ENCODE data around the gene OOSP2. TPM values are rescaled to one million over a fixed set of nuclear protein-coding genes. Genes with fewer than 3 reads are reported as not detected.

OOSP2 gene
- total and polyA plus RNA-seq, 2 donors (not counting 1 experiment from before 2014, with no cell fraction given): not detected

DNA sequence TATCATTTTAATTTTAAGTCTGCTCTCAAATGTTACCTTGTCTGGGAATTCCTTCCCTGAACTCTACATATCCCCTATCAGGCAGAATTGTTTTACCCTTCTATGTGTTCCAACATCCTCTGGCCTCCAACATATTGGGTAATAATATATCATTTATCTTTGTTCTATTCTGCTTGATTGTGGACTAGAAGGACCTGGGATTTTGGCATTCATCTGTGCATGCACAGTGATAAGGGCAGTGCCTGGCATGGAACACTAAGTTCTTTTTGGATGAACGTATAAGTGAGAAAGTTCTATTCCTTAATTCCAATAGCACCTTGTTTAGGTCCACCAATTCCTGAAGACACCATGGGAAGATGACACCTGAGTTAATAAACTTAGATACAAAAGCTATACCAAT is 47.0 kb downstream of the OOSP2 start:
- H3K36me3 ChIP-seq (ENCODE audit: control insufficient read depth, insufficient read depth, low read length): no peaks in the 10 kb centered on the region
- no peaks in the 10 kb centered on the region for H4K20me1 ChIP-seq (ENCODE audit: control insufficient read depth, extremely low read depth, insufficient read depth, low read length)
- H3K27me3 ChIP-seq (ENCODE audit: control insufficient read depth, insufficient read depth, low read length): no peaks in the 10 kb centered on the region
- no peak overlapping the region for H2AFZ ChIP-seq (ENCODE audit: low read length)
- H3K9me3 ChIP-seq (ENCODE audit: control insufficient read depth, insufficient read depth, low read depth, low read length): no peaks in the 10 kb centered on the region
- no peak for DNase-seq (ENCODE audit: low read depth in 2 of 2)
- TF ChIP-seq, protein P1, sequence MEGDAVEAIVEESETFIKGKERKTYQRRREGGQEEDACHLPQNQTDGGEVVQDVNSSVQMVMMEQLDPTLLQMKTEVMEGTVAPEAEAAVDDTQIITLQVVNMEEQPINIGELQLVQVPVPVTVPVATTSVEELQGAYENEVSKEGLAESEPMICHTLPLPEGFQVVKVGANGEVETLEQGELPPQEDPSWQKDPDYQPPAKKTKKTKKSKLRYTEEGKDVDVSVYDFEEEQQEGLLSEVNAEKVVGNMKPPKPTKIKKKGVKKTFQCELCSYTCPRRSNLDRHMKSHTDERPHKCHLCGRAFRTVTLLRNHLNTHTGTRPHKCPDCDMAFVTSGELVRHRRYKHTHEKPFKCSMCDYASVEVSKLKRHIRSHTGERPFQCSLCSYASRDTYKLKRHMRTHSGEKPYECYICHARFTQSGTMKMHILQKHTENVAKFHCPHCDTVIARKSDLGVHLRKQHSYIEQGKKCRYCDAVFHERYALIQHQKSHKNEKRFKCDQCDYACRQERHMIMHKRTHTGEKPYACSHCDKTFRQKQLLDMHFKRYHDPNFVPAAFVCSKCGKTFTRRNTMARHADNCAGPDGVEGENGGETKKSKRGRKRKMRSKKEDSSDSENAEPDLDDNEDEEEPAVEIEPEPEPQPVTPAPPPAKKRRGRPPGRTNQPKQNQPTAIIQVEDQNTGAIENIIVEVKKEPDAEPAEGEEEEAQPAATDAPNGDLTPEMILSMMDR (conservative IDR thresholded peaks at IDR 0.05 in 1 of 2, IDR thresholded peaks at IDR 0.05 in 1 of 2; ENCODE audit: low read depth in 1 of 2, low read length in 2 of 2): no peak
- TF ChIP-seq EZH2 (IDR thresholded peaks at IDR 0.05; ENCODE audit: low read length, missing control alignments): no peak
- H3K4me2 ChIP-seq (ENCODE audit: extremely low read depth, insufficient read depth, low read length): no peak overlapping the region
- H3K9ac ChIP-seq (ENCODE audit: insufficient read depth, low read length): no peak overlapping the region
- no peaks in the 10 kb centered on the region for H3K4me1 ChIP-seq (ENCODE audit: control insufficient read depth, extremely low read depth, insufficient read depth, low read length)
- no peak overlapping the region for H3K4me3 ChIP-seq (replicated peaks in 1 of 4; ENCODE audit: control extremely low read depth in 1 of 4, insufficient read depth in 1 of 4, low read depth in 3 of 4, low read length in 4 of 4)
- no peak overlapping the region for H3K27ac ChIP-seq (ENCODE audit: insufficient read depth, low read length)
- no peaks in the 10 kb centered on the region for H3K79me2 ChIP-seq (ENCODE audit: control insufficient read depth, insufficient read depth, low read length)

DNA sequence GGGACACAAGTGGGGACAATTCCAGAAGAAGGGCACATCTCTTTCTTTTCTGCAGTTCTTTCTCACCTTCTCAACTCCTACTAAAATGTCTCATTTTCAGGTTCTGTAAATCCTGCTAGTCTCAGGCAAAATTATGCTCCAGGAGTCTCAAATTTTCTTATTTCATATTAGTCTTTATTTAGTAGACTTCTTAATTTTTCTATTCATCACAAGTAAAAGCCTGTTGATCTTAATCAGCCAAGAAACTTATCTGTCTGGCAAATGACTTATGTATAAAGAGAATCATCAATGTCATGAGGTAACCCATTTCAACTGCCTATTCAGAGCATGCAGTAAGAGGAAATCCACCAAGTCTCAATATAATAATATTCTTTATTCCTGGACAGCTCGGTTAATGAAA is 48.2 kb downstream of the OOSP2 start, which contains the start of gene MS4A2:
Gene MS4A2, plus strand, starts transcription at position 301 of the 400 bp plus-strand sequence. CDS start 102 bp downstream, outside the sequence.
- Histone ChIP-seq H3K4me2 (ENCODE audit: extremely low read depth, insufficient read depth, low read length) (no peak within 1 kb of the TSS), H3K27me3 (ENCODE audit: control insufficient read depth, insufficient read depth, low read length) (no peaks in the 10 kb centered on the region), H3K79me2 (ENCODE audit: control insufficient read depth, insufficient read depth, low read length) (no peaks in the 10 kb centered on the region), H3K36me3 (ENCODE audit: control insufficient read depth, insufficient read depth, low read length) (no peaks in the 10 kb centered on the region), H4K20me1 (ENCODE audit: control insufficient read depth, extremely low read depth, insufficient read depth, low read length) (no peaks in the 10 kb centered on the region), H3K27ac (ENCODE audit: insufficient read depth, low read length) (no peak within 1 kb of the TSS), H3K4me1 (ENCODE audit: control insufficient read depth, extremely low read depth, insufficient read depth, low read length) (no peaks in the 10 kb centered on the region), H2AFZ (ENCODE audit: low read length) (no peak within 1 kb of the TSS), H3K9me3 (ENCODE audit: control insufficient read depth, insufficient read depth, low read depth, low read length) (no peaks in the 10 kb centered on the region), H3K4me3 (replicated peaks in 1 of 4; ENCODE audit: control extremely low read depth in 1 of 4, insufficient read depth in 1 of 4, low read depth in 3 of 4, low read length in 4 of 4) (no peak within 1 kb of the TSS), H3K9ac (ENCODE audit: insufficient read depth, low read length) (no peak within 1 kb of the TSS)
- DNase-seq (ENCODE audit: low read depth in 2 of 2): no peak
- TF ChIP-seq, protein P1 (conservative IDR thresholded peaks at IDR 0.05 in 1 of 2, IDR thresholded peaks at IDR 0.05 in 1 of 2; ENCODE audit: low read depth in 1 of 2, low read length in 2 of 2): no peak
- TF ChIP-seq EZH2 (IDR thresholded peaks at IDR 0.05; ENCODE audit: low read length, missing control alignments): no peak

DNA sequence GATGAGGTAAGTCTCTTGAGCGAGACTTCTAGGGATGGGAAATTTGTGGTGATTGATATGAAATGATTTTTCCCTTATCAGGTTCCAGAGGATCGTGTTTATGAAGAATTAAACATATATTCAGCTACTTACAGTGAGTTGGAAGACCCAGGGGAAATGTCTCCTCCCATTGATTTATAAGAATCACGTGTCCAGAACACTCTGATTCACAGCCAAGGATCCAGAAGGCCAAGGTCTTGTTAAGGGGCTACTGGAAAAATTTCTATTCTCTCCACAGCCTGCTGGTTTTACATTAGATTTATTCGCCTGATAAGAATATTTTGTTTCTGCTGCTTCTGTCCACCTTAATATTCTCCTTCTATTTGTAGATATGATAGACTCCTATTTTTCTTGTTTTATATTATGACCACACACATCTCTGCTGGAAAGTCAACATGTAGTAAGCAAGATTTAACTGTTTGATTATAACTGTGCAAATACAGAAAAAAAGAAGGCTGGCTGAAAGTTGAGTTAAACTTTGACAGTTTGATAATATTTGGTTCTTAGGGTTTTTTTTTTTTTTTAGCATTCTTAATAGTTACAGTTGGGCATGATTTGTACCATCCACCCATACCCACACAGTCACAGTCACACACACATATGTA is 55.4 kb downstream of the OOSP2 start:
- no peak overlapping the region for H2AFZ ChIP-seq (ENCODE audit: low read length)
- no peak overlapping the region for H3K27ac ChIP-seq (ENCODE audit: insufficient read depth, low read length)
- H4K20me1 ChIP-seq (ENCODE audit: control insufficient read depth, extremely low read depth, insufficient read depth, low read length): no peaks in the 10 kb centered on the region
- H3K79me2 ChIP-seq (ENCODE audit: control insufficient read depth, insufficient read depth, low read length): no peaks in the 10 kb centered on the region
- H3K9me3 ChIP-seq (ENCODE audit: control insufficient read depth, insufficient read depth, low read depth, low read length): no peaks in the 10 kb centered on the region
- no peak overlapping the region for H3K4me2 ChIP-seq (ENCODE audit: extremely low read depth, insufficient read depth, low read length)
- H3K4me1 ChIP-seq (ENCODE audit: control insufficient read depth, extremely low read depth, insufficient read depth, low read length): no peaks in the 10 kb centered on the region
- H3K36me3 ChIP-seq (ENCODE audit: control insufficient read depth, insufficient read depth, low read length): no peaks in the 10 kb centered on the region
- no peak overlapping the region for H3K9ac ChIP-seq (ENCODE audit: insufficient read depth, low read length)
- TF ChIP-seq, protein P1 (conservative IDR thresholded peaks at IDR 0.05 in 1 of 2, IDR thresholded peaks at IDR 0.05 in 1 of 2; ENCODE audit: low read depth in 1 of 2, low read length in 2 of 2): no peak
- no peak for TF ChIP-seq EZH2 (IDR thresholded peaks at IDR 0.05; ENCODE audit: low read length, missing control alignments)
- H3K27me3 ChIP-seq (ENCODE audit: control insufficient read depth, insufficient read depth, low read length): no peaks in the 10 kb centered on the region
- H3K4me3 ChIP-seq (replicated peaks in 1 of 4; ENCODE audit: control extremely low read depth in 1 of 4, insufficient read depth in 1 of 4, low read depth in 3 of 4, low read length in 4 of 4): no peak overlapping the region
- no peak for DNase-seq (ENCODE audit: low read depth in 2 of 2)
